Osteocyte (in vitro differentiated cells): ENCODE data around the gene KPNA2. TPM values are rescaled to one million over a fixed set of nuclear protein-coding genes. Genes with fewer than 3 reads are reported as not detected.
"Not testable (repeated sequence)": the region's sequence is repeated elsewhere in the genome, so short reads cannot be mapped to it uniquely, and the experiment has no call there.

ENCODE experiments used
- DNase-seq: peaks from one replicate; pipeline ENCODE4 v3.0.0; 2021; ENCODE audit warnings: mixed read lengths; ENCODE audit not compliant: unreplicated experiment; ENCODE audit errors: extremely low spot score
- H3K27ac Mint-ChIP-seq: one replicate; pipeline ENCODE4 v1.8.0; 2021; ENCODE audit warnings: mild to moderate bottlenecking, mixed read lengths; ENCODE audit not compliant: unreplicated experiment
- H3K27me3 Mint-ChIP-seq: one replicate; pipeline ENCODE4 v1.8.0; 2021; ENCODE audit warnings: mixed read lengths; ENCODE audit not compliant: unreplicated experiment
- H3K36me3 Mint-ChIP-seq: one replicate; pipeline ENCODE4 v1.8.0; 2021; ENCODE audit warnings: mixed read lengths; ENCODE audit not compliant: unreplicated experiment
- H3K4me1 Mint-ChIP-seq: one replicate; pipeline ENCODE4 v1.8.0; 2021; ENCODE audit warnings: mixed read lengths; ENCODE audit not compliant: unreplicated experiment
- H3K4me3 Mint-ChIP-seq: one replicate; pipeline ENCODE4 v1.8.0; 2021; ENCODE audit warnings: mild to moderate bottlenecking, moderate library complexity, mixed read lengths; ENCODE audit not compliant: unreplicated experiment
- H3K9me3 Mint-ChIP-seq: one replicate; pipeline ENCODE4 v1.8.0; 2021; ENCODE audit warnings: mixed read lengths; ENCODE audit not compliant: unreplicated experiment
- total RNA-seq: library from RNA; stranded (reverse); gene quantifications from 2 replicates; pipeline ENCODE4 v1.2.1, GENCODE V29; 2021
- TF ChIP-seq, protein P1 (sequence below): fragments of 200-600 bp; sonication (generic); IDR thresholded peaks from 2 replicates; pipeline ENCODE4 v1.5.0; 2021; ENCODE audit warnings: antibody characterized with exemption, mild to moderate bottlenecking, moderate library complexity

The KPNA2 gene
- total RNA-seq, 1 donor from 2014 or later = 95.0 TPM

GRCh38 chr17:68048996-68049395 is 13.5 kb downstream of the KPNA2 start:
- Mint-ChIP-seq H3K9me3 (no peaks in the 10 kb centered on the region), H3K4me1 (peaks cover 14% of the 10 kb centered on the region)
- TF ChIP-seq, protein P1, sequence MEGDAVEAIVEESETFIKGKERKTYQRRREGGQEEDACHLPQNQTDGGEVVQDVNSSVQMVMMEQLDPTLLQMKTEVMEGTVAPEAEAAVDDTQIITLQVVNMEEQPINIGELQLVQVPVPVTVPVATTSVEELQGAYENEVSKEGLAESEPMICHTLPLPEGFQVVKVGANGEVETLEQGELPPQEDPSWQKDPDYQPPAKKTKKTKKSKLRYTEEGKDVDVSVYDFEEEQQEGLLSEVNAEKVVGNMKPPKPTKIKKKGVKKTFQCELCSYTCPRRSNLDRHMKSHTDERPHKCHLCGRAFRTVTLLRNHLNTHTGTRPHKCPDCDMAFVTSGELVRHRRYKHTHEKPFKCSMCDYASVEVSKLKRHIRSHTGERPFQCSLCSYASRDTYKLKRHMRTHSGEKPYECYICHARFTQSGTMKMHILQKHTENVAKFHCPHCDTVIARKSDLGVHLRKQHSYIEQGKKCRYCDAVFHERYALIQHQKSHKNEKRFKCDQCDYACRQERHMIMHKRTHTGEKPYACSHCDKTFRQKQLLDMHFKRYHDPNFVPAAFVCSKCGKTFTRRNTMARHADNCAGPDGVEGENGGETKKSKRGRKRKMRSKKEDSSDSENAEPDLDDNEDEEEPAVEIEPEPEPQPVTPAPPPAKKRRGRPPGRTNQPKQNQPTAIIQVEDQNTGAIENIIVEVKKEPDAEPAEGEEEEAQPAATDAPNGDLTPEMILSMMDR = no peak

DNA sequence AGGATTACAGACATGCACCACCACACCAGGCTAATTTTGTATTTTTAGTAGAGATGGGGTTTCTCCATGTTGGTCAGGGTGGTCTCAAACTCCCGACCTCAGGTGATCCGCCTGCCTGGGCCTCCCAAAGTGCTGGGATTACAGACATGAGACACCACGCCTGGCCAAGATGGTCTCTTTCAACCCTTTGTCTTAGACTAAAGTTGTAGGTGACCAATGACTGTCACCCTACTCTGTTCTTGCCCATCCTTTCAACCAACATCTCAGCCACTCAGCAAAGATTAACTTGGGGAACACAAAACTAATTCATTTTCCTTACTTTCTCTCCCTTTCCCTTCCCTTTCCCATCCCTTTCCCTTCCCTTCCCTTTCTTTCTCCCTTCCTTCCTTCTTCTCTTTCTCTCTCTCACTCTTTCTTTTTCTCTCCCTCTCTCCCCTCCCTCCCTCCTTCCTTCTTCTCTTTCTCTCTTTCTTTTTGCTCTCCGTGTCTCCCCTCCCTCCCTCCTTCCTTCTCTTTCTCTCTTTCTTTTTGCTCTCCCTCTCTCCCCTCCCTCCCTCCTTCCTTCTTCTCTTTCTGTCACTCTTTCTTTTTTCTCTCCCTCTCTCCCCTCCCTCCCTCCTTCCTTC is 14.4 kb downstream of the KPNA2 start:
- H3K36me3 Mint-ChIP-seq = peaks cover 21% of the 10 kb centered on the region
- H3K27me3 Mint-ChIP-seq, H3K9me3 Mint-ChIP-seq, DNase-seq, H3K4me3 Mint-ChIP-seq: not testable (repeated sequence)
- H3K4me1 Mint-ChIP-seq = peaks cover 21% of the 10 kb centered on the region
- peak overlapping the region; percentile 71 for H3K27ac Mint-ChIP-seq

More at GRCh38 chr17:68048996-68049395, 13.5 kb downstream of the KPNA2 start:
- no peaks in the 10 kb centered on the region for H3K27me3 Mint-ChIP-seq
- H3K36me3 Mint-ChIP-seq = peaks cover 30% of the 10 kb centered on the region
- H3K4me3 Mint-ChIP-seq = no peak overlapping the region
- no peak for DNase-seq
- peak overlapping the region; percentile 12 for H3K27ac Mint-ChIP-seq

- peak overlapping the region; percentile 94 for H3K27ac Mint-ChIP-seq
- not testable (repeated sequence) for DNase-seq, H3K27me3 Mint-ChIP-seq, H3K9me3 Mint-ChIP-seq, H3K4me3 Mint-ChIP-seq
- H3K36me3 Mint-ChIP-seq = peaks cover 11% of the 10 kb centered on the region
- H3K4me1 Mint-ChIP-seq = peaks cover 24% of the 10 kb centered on the region
These were observed 16.1 kb downstream of the KPNA2 start for GRCh38 chr17:68051321-68052312.

DNA sequence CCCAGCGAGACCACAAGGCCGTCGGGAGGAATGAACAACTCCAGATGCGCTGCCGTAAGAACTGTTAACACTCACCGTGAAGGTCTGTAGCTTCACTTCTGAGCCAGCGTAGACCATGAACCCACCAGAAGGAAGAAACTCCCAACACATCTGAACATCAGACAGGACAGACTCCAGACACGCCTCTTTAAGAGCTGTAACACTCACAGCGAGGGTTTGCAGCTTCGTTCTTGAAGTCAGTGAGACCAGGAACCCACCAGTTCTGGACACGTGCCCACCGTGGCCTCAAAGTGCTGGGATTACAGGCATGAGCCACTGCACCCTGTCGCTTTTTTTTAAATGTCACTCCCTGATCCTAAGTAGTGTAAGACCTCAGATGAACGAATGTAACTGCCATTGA is 17.3 kb downstream of the KPNA2 start:
- Mint-ChIP-seq H3K4me1 (peaks cover 31% of the 10 kb centered on the region), H3K27me3 (no peaks in the 10 kb centered on the region), H3K27ac (peak overlapping the region; percentile 94), H3K9me3 (no peaks in the 10 kb centered on the region), H3K4me3 (no peak overlapping the region), H3K36me3 (peaks cover 1% of the 10 kb centered on the region)
- no peak for DNase-seq
- TF ChIP-seq, protein P1 = no peak

DNA sequence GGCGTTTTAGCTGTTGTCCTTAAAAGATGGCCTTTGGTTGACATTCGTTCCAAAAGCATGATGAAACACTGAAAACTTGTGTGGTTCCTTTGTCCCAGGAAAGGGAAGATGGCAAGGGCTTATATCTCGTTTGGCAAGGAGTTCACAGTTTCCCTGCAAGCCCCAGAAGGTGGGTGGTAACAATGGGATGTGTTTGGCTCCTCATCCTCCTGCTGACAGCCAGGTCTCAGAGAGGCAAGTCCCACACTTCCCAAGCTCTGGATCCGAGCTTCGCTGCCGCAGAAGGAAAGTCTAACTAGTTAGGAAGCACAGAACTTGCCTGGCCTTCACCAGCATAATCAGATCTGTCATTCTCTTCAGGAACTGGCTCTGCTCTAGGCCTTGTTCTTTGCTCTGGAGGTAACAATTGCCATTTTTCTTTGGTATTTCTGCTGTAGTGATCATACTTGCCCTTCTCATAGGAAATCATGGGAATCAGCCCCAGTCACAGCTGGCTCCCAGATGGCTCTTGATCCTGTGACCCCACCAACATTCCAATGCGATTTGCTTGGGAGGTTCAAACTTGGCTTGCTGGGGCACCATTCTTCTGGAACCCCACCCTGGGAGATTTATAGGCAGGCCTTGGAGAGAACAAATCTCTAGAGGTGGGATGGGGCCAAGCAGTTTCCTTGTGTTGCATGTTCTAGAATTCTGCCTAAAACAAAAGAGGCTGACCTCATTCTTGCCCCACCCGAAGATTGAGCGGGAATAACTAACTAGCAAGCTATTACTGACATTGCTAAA is 17.9 kb downstream of the KPNA2 start:
- Mint-ChIP-seq H3K36me3 (peaks cover 1% of the 10 kb centered on the region), H3K27me3 (no peaks in the 10 kb centered on the region), H3K9me3 (no peaks in the 10 kb centered on the region), H3K4me3 (peak overlapping the region; percentile 24), H3K27ac (peak overlapping the region; percentile 94), H3K4me1 (peaks cover 33% of the 10 kb centered on the region)
- TF ChIP-seq, protein P1 = no peak
- DNase-seq = no peak
